HG03064 (cell line): ENCODE measurements around the gene OCIAD1.
"Not testable (repeated sequence)": the region's sequence is repeated elsewhere in the genome, so short reads cannot be mapped to it uniquely, and the experiment has no call there.

Source experiments
- ATAC-seq: cut with Tn5 transposase; IDR thresholded peaks from one replicate; pipeline ENCODE4 v1.9.1; 2021; ENCODE audit warnings: low read depth; ENCODE audit not compliant: unreplicated experiment

The OCIAD1 gene

DNA sequence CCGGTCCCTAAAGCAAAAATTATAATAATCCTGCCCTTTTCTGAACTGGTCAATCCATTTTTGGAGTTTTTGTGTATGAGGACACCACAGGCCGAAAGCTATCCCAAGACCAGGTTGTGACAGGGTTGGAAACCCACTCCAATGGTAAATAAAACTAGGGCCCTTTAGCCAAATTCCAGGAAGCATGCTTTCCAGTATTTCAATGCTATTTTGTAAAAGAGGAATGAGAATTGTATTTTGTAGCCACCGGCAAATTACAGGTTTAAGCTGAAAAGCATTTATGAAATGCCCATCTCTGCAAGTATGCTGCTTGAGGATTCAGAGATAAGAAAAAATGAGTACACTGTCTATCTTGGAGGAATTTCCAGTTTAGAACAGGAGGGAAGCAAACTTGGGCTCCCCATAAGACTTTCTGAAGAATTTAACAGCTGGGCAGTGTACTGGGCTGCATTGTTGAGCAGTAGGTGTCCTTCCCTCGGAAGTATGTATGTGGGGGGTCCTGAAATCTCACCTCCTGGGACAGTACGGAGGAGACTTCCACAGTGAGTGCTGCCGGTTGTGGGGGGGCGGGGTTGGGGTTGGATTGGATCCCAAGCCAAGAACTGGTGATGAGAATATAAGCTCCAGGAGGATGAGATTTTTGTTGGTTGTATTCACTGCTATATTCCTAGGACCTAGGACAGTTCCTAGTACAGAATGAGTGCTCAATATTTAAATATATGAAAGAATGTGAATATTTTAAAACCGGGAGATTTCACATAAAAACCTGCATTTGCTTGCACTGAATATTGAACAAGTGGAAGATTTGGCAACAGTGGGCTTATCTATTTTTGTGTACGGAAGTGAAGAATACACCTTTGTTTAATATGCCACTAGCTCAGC, 48.9 kb downstream of the OCIAD1 start:
- ATAC-seq: no peak

DNA sequence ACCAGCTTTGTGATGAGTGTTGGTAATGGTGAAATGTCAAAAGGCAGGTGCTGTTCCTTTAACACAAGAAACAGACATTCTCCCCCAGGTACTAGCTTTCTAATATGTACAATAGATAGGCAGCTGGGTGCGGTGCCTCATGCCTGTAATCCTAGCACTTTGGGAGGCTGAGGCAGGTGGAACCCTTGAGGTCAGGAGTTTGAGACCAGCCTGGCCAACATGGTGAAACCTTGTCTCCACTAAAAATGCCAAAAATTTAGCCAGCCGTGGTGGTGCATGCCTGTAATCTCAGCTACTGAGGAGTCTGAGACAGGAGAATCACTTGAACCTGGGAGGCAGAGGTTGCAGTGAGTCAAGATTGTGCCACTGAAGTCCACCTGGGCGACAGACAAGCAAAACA, 50.8 kb downstream of the OCIAD1 start:
- ATAC-seq: not testable (repeated sequence)

DNA sequence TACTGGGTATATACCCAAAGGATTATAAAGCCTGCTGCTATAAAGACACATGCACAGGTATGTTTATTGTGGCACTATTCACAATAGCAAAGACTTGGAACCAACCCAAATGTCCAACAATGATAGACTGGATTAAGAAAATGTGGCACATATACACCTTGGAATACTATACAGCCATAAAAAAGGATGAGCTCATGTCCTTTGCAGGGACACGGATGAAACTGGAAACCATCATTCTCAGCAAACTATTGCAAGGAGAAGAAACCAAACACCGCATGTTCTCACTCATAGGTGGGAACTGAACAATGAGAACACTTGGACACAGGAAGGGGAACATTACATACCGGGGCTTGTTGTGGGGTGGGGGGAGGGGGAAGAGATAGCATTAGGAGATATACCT, 58.9 kb downstream of the OCIAD1 start:
- ATAC-seq: not testable (repeated sequence)

GRCh38 chr4:48891028-48891619, 60.2 kb downstream of the OCIAD1 start:
- no peak for ATAC-seq

DNA sequence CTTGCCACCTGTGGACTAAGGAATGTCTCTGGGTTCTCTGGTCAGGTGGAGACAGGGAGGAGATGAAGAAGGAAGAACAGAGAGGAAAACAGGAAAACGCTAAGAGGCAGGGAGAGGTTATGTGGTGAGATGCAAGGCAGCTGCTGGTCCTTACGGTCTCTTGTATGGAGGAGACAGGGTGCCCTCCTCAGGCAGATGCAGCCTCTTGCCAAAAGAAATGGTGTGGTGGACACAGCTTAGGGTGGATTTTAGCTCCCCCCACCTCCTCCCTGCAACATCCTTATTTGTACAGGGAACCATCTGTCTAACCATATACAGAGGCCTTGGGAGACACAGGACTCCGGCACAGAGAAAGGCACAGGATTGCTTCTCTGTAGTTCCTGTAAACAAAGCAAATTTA, 66.0 kb downstream of the OCIAD1 start:
- ATAC-seq: no peak

- no peak for ATAC-seq
Observed at GRCh38 chr4:48898733-48899431, 68.0 kb downstream of the OCIAD1 start.

DNA sequence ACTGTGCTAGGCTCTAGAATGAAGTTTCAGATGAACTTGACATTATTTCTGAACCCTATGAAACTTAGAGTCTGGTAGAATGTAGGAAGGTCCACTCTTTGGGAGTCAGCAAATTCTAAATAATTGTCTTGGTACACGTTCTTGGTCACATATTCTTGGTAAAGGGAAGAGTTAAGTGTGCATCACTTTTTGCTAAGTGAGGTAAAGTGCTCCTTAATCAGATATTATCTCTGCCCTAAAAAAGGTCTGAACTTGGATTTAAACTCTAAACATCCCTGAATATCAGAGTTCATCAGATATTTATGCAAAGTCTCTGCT, 68.5 kb downstream of the OCIAD1 start:
- ATAC-seq: no peak

GRCh38 chr4:48899950-48900349, 69.1 kb downstream of the OCIAD1 start:
- no peak for ATAC-seq

GRCh38 chr4:48901196-48901595, 70.3 kb downstream of the OCIAD1 start:
- ATAC-seq: no peak

DNA sequence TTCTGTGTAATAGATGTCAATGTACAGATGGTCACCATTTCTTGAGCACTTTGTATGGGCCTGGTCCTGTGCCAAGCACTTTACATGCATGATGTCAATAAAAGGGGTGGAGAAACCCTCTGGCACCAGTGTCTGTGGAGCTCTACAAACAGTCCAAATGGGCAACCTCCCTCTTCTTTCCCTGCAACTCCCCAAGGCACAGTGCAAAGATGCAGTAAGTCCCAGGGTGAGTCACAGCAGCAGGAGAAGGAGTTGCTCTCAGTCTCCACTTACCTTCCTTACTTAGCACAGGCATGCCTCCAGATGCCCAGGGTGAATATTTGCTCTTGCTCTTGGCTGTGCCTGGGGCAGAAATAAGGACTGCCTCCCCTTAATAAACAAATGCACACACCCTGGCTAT, 71.4 kb downstream of the OCIAD1 start:
- ATAC-seq: no peak

- no peak for ATAC-seq
Observed at GRCh38 chr4:48904101-48904500, 73.2 kb downstream of the OCIAD1 start.

- ATAC-seq: no peak
Observed at GRCh38 chr4:48904541-48905142, 73.8 kb downstream of the OCIAD1 start.

- ATAC-seq: no peak
Observed at GRCh38 chr4:48905363-48906015, 74.6 kb downstream of the OCIAD1 start.

DNA sequence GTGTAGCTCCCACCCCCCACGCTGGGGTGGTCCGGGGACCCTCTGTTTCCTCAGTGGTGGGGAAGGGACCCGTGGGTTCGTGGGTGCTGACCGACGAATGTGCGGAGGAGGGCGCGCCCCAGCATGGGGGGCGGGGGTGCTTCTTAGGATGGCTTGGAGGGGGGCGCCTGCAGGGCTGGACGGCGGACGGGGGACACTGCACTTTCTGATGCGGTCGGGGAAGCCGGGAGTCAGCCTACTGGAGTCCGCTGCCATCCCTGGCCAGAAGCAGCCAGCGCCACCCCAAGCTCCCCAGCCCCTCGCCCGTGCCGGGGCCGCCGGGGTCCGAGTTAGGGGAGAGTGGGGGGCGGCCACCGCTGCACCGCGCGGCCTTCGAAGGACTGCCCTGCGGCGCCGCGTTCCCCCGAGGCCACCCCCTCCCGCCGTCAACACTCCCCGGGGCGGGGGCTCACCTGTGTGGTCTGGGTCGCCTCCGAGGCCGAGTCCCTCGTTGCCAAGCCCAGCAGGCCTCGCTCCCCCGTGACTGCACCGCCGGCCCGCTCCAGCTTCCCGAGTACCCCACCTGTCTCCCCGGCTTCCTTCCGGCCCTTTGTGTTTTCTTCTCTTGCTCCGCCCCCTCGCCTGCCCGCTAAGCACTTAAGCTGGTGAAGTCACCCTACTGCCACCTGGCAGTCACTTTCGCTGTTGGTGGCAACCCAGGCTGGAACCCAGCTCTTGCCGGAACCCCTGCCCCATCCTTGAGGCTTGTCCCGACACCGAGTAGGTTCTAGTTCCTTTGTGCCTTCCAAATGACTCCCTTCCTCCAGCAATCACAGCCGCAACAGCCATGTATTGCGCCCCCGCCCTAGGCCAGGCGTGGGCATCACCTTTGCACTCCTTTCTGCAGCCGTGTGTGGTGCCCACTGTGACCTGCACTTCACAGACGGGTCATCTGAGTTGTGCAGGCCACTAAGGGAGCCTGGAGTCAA, 75.6 kb downstream of the OCIAD1 start, which contains the start of gene OCIAD2:
TSS of gene OCIAD2 (minus strand) at position 569 of the 968 bp plus-strand sequence. CDS start 2,225 bp downstream, outside the sequence.
- peak; percentile 94 for ATAC-seq

DNA sequence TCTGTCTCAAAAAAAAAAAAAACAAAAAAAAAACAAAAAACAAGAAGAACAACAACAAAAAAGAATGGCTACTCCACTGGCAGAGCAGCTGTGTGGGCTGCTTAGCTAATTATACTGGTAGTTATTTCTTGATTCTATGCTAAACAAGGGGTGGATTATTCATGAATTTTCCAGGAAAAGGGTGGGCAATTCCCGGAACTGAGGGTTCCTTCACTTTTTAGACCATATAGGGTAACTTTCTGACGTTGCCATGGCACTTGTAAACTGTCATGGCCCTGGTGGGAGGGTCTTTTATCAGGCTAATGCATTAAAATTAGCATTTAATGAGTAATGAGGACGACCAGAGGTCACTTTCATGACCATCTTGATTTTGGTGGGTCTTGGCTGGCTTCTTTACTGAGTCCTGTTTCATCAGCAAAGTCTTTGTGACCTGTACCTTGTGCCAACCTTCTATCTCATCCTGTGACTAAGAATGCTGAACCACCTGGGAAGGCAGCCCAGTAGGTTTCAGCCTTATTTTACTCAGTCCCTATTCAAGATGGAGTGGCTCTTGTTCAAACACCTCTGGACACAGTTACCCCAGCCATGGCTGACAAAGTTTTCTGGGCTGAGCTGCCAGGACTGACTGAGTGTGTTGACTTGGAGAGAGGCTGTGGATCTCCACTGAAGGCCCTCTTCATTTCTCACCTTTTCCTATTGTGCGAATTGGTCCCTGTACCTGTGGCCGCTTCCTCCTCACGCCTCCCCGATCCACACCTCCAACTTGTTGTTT, 77.0 kb downstream of the OCIAD1 start:
- ATAC-seq: no peak

GRCh38 chr4:48908687-48909086, 77.8 kb downstream of the OCIAD1 start:
- ATAC-seq: no peak

- ATAC-seq: no peak
Observed at GRCh38 chr4:48909697-48910096, 78.8 kb downstream of the OCIAD1 start.

GRCh38 chr4:48910511-48910910, 79.6 kb downstream of the OCIAD1 start:
- ATAC-seq: no peak
